UCSD-AML1 (cell line): ENCODE data around the gene SASH1.

Experiments used
- DNase-seq: peaks from one replicate; lab custom pipeline; 2025; ENCODE audit not compliant: unreplicated experiment; lab: John Stamatoyannopoulos, UW

SASH1 gene

DNA sequence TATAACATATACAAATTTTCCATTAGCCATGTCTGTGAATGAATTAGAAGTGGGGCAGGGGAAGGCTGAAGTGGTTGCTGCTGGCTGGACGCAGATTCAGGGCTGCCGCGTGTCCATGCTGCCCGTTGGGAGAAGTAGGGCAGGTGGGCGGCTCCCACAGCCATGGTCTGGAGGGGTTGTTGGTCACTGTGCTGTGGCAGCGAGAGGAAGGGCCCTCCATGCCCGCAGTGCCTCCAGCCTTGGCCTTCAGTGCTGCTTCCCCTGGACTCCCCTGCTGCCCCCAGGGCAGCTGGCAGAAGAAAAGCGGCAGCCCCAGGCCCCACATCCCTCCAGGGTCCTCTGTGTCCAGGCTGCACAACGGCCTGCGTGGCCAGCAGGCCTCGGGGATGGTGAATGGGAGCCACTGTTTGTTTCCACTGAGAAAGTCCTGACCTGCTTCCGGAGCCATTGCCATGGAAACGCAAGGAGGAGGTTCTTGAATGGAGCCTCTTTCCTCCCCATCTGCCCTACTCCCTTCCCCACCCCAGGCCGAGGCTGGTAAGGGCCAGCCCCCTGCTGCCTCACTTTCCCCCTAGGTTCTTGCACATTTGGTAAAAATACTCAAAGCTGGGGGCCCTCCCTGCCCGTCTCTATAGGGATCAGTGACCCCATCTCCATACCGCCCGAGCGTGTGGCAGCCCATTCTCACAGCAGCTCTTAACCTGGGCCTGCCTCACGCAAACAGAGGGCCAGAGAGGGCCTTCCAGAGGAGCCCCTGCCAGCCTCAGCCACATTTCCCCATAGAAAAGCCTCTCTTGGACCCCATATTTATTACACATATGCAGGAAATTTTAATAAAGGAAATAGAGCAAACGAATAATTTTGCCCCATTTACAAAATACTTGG, 113.3 kb downstream of the SASH1 start:
- DNase-seq = no peak

DNA sequence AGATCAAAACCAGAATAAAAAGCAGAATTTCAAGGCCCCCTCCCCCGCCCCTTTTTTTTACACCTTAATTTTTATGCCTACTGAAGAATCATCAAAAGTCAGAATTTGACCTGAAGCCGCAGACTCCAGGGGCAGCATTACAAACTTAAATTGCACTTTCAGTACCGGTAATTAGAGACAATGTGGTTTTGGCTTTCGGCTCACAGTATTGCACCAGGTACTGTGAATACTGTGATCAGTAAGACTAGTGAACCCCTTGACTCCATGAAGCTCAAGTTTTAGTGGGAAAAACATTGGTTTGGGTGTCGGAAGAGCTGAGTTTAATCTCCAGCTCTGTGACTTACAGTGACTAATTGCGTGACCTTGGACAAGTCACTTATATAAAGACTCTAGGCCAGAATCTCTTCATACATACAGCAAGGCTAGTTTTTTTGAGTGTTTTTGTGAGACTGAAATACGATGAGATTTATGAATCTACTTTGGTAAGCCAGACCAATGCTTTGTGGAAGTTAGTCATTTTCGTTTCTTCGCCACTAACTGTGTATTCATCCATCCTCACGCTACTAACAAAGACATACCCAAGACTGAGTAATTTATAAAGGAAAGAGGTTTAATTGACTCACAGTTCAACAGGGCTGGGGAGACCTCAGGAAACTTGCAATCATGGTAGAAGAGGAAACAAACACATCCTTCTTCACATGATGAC, 114.7 kb downstream of the SASH1 start:
- no peak for DNase-seq

DNA sequence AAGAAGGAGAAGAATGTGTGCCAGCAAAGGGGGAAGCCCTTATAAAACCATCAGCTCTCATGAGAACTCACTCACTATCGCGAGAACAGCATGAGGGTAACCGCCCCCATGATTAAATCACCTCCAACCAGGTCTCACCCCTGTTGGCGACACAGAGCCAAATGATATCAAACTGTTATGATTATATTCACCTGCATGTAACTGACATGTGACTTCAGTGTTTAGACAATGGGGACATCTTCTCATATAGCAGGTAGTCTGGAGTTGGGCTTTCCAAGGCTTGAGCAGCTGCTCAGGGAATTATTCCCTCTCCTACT, 115.2 kb downstream of the SASH1 start:
- no peak for DNase-seq

DNA sequence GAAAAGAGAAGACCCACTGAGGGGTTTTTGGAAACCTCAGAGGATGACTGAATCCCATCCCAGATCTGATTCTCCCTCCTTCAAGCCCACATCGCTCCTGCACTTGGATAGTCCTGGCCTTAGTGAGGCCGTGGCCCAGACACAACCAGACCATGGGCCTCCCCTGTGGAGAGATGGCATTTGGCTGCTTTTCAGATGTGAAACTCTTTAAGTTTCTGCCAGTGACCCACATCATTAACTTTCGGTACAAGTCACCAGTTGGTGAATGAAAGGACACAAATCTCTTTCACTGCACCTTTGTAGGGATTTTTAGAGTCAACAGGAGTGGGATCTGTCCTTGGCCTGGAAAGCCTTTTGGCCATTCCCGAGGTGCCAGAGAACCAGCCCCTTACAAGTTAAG, 116.6 kb downstream of the SASH1 start:
- DNase-seq = no peak

DNA sequence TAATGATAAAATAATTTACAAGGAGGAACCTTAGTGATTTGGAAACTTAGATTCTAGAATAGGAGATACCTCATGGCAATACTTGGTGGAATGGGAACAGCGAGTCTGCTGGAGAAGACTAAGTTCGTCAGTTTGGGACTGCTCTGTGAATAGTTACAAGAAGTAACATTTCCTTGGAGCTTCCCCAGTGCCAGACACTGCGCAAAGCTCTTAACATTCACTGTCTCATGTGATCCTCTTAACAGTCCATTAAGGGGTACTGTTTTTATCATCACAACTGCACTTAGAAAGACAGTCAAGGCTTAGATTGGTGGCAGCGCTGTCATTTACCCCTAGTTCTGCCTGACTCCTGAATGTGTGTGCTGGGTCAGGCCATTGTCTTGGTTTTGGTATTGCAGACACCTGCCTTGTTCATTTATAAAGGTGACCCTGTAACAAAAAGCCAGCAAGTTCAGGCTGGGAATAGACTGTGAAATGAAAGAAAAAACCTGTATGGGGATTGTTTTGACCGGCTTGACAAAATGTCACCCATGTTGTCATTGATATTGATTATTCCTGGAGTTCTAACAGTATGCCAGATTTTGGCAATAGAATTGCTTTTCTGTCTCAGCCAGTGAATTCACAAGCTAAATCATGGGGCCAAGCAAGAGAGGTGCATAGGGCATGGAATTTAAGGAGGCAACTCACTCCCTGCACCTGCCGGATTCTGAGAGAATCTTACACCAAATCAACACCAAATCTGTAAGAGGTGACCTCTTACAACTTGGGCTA, 118.4 kb downstream of the SASH1 start:
- no peak for DNase-seq

DNA sequence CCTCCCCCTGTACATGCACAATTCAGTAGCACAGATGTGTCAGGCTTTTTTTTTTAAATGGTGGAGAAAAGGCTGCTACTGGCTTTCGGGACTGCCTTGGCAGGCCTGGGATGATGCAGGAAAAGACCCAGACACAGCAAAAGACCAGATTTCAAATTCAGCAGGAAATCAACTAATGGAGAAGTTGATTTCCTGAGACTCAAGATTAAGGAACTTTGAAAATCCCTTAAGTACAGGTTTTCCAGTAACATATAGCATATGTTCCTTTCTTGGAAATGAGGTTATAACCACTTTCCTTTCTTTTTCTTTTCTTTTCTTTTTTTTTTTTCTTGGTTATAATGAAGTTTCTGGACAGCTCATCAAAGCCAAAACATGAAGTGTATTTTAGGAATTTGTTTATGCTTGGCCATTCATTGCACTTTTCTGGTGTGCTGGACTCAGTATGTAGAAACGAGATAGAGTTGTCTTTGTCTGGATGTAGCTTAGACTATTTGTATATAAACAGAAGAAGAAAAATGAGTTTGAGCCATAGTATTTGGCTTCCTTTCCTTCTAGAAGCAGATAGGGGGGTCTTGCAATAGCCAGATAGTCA, 119.4 kb downstream of the SASH1 start:
- no peak for DNase-seq

DNA sequence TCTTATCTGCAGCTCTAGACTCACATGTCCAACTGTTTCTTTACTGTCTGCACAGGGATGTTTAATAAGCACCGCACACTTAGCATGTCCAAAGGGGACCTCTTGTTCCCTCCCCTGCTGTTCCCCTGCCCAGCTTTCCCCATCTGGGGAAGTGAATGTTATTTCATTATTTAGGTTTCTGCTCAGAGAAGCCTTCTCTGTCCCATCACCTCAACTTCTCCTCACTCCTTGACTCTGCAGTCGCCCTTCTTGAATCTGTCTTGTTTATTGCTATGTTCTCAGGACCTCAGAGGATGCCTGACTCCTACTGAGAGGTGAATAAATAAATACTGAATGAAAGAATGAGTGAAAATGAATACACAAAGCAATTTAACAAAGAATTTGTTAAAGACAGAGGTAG, 121.0 kb downstream of the SASH1 start:
- no peak for DNase-seq

DNA sequence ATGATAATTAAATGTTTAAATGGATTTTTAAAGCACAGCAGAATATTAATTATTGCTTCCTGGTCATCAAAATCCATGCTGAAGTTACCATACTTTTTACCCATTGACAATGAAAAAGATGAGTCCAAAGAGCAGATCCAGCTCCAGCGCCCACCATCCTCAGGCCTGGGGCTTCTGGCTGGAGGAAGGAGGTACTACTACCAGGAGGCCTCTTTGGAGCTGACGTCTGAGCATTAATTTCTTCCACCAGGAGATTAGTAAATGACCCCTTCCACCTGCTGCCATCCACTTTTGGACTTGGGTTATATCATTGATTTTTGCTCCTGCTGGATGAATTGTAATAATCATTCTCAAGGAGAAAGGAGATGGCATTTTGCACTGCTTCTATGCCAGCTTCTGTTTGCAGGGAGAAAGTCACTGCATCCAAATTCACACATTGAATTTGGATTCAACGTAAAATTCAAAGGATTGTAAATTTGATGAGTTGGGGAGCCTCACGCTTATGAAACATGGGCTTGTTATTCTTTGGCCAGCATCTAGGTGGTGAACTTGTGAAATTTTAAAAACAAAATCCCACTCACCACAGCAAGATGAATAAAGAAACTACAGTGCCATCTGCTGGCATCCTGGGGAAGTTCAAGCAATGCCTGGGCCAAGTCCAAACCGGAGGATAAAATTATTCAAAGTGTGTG, 121.8 kb downstream of the SASH1 start:
- DNase-seq = peak; percentile 41

DNA sequence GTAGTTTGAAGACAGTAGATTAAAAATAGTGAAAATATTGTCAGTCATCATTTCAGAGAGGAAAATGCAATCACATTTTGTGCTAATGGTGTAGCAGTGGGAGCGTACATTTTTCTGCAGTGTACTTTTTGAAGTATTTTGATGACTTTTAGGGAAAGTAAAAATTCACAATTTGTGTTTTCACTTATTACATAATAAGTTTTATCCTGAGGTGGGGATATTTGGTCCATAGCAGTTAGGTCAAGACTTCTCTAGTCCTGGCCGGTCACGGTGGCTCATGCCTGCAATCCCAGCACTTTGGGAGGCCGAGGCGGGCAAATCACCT, 122.3 kb downstream of the SASH1 start:
- DNase-seq = no peak

DNA sequence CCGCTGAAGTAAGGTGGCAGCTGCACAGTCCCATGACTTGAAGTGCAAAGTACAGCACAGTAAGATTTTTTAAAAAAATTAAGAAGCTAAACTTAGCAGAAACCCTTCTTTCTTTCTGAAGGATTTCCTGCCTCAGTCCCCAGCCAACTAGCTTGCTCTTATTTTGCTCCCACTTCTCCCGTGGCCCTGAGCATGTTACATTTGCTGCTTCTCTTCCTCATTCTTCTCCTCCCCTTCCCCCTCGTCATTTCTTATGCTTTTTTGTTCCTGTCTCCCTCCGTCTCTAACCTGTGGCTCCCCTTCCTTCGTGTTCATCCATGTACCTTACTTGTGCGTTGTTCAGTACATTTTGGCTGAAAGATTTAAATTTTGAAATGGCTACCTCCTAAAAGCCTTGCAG, 123.0 kb downstream of the SASH1 start:
- DNase-seq = no peak

DNA sequence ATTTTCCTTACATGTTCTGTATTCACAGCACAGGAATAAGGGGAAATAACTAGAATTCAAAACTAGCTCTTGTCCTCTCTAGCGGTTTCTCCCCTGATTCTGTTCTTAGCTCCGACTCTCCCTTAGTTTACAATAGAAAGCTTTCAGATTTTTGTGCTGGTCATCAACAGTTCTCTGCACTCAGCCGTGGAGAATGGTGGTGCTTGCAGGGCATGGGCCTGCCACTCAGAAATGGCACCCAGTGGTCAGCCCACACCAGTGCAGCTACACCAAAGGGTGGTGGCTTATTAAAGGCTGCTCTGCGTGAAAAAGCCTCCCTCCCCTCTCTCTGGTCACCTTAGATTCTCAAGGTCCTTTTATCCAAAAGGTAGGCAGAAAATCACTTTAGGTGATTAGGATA, 123.5 kb downstream of the SASH1 start:
- DNase-seq = no peak

DNA sequence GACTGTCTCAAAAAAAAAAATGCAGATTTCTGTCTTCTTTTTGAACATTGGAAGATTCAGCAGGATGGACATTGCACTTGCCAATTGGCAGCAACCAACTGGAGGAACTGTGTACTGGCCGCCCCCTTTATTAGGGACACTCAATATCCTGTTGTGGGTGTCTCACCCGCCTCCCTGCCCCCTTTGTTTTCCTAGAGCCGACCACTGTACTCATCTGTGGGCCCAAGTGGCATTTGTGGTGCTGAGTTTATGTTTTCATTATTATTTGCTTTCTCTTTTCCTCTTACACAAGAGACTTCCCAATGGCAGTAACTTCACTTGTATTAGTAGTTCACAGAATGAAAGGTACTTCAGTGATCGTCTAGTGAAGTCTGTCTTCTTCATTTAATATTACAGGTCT, 125.3 kb downstream of the SASH1 start:
- DNase-seq = no peak

DNA sequence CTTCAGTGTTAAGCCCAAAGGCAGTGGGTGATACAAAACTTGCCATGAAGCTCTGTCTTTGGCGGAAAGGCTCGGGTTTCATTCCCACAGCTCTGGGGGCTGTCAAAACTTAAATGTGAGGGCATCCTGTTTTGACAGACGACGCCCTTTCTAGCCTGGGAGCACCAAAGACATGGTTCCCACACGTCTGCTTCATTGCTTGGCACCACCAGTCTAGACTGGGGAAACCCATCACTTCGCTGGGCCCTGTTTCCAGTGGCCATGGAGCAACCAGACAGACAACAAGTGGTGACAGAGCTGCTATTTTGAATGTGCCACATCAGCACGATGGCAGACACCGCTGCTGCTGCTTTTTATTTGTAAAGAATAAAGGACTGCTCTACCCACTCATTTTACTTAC, 127.5 kb downstream of the SASH1 start:
- no peak for DNase-seq

DNA sequence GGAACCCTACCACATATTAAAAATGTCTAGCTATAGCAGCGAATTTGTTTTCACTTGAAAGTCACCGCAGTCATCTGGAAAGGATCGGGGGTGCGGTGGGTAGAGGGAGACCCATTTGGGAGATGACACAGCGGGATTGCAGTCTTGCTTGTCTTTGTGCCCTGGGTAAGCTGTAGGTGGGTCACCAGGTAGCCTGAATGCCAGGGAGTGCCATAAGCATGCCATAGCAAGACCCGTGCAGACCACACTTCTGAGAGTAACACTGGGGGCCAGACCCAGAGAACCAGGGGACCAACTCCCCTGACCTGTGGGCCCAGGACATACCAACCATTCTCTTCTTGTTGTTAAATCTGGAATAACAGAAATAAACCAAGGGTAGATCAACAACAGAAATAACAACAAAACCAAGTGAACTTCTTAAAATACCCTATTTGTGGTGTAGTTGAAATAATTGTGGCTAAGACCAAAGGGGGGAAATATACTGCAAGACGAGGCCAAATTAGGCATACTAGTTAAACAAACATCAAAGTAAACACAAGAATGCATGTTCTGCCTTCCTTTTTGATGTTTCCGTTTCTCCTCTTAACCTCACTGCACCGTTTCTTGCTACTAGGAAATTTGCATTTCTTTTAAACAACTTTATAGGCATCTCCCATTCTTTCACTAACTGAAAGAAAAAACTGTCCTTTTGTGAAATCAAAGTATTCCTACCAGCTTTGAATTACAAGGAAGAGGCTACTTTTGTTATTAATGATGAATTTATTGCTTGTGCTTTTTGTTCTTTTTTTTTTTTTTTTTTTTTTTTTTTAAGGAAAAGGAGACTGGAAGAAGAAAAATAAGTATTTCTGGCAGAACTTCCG, 128.2 kb downstream of the SASH1 start:
- no peak for DNase-seq

DNA sequence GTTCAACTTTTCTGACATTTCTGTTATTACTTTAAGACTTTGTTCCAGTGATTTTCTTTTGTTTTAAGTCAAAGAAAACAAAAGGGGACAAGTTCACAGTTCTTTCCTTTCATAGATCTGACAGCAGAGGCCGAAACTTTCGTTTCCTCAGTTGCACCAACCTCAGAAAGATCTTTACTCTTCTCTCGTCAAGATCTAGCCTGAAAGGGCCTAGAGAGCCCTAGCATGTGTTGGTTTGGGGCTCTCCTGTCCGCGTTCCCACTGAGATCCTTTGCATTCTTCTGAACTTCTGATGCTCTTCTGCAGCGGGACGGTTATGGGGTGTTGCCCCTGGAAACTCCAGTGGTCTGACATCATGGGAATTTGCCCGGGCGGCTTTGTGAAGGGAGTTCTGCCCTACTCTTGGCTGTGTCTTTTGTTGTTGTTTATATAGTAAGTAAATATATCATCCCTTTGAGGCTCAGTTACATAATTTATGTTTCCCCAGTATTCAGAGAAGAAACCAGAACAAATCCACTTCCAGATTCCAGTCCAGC, 129.1 kb downstream of the SASH1 start:
- no peak for DNase-seq

DNA sequence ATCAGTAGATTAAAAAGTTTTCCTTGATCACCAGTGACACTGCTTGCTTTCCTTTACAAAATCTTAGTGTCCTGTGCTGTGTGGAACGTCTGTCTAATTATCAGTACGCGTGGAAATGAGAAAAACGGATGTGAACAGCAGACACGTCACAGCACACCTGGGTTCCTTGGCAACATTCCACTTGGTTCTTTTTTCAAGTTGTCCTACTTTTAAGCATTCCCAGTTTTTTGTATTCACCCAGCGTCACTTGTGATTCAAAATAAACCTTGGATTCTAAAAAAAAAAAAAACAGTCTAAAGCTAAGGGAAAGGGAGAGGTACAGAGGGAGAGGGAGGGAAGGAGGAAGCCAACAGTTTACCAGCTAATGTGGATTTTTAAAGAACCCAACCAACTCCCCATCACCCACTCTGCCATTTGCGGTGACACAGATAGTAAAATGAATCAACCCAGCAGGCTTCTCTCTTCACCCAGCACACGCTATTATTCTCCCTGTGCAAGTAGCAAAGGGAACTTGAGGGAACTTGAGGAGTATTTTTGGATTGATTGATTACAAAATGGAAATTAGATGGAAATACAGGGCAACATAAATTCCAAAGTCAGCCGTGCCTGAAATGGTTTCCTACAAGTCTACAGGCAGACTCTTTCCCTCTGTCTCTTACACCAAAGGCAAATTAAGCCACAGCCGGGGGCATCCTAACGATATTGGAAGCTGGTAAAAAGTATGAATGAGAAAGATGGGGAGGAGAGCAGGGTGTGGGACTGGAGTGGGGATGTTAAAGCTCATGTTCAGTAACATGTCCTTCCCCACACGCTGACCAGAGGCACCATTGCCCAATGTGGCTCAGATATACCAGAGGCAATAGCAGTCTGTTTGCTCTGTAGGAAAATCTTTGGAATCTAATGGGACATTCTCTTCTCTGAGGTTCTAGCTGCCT, 129.8 kb downstream of the SASH1 start:
- no peak for DNase-seq

DNA sequence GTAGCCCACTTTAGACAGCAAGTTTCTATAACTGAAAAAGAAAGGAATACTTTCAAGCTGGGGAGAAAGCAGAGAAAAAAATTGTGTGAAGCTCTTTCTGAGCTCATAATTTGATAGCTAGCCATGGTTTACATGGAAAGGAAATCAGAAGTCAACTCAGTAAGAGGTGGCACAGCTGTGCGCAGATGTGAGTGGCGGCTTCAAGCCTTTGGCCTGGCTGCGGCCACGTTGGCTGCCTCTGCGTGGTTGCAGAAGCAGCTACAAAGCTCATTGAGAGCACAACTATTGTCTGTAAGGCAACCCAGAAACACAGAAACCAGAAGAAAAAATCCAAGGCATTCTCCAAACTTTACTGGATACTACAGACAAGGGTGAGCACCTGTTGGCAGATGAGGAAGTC, 136.9 kb downstream of the SASH1 start:
- DNase-seq = no peak

DNA sequence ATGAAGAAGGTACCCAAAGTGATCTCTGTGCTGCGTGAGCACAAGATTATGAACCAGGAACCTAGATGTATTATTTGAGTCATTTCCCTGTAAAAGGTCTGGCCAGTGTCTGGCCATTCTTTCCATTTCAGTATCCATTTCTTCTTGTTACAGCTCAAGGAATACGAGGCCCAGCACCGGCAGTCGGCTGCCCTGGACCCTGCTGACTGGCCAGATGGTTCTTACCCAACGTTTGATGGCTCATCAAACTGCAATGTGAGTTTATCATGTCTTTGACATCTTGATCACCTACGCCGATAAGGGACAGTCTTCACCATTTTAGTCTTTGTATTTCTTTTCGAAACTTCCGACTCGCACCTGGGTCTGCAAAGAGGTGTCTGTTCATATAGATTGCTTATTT, 144.8 kb downstream of the SASH1 start:
- DNase-seq = no peak
